IMR-90 (cell line): ENCODE data around the gene YES1. TPM values are rescaled to one million over a fixed set of nuclear protein-coding genes. Genes with fewer than 3 reads are reported as not detected.

ENCODE experiments used
- ATAC-seq: fragments of 200-7000 bp; cut with Tn5 transposase; 2 replicates; pipeline ENCODE4 v1.9.1; 2020; ENCODE audit warnings: low read depth, mild to moderate bottlenecking, moderate library complexity
- BruUV-seq: library from RNA; stranded (reverse); fragments of 400-500 nt; replicated peaks from 2 replicates; lab custom pipeline; 2021; lab: Mats Ljungman, UMichigan
- CTCF ChIA-PET: fragments of 300-600 bp; formaldehyde crosslinking; extraction: SDS; loops from one replicate; lab custom pipeline; 2021; ENCODE audit warnings: antibody characterized with exemption; lab: Yijun Ruan, JAX
- POLR2A ChIA-PET: fragments of 300-600 bp; sonication (Branson Sonifier 250); formaldehyde crosslinking; loops from one replicate; lab custom pipeline; 2022; ENCODE audit warnings: antibody characterized with exemption; ENCODE audit not compliant: unreplicated experiment; lab: Charles Lee
- DNase-seq: peaks from one replicate; pipeline ENCODE4 v3.0.0; 2013
- H2AFZ ChIP-seq: replicated peaks from 2 replicates; pipeline ENCODE3; 2013; ENCODE audit warnings: low read length, mild to moderate bottlenecking; ENCODE audit not compliant: poor library complexity
- H2AK5ac ChIP-seq: 2 replicates; pipeline ENCODE4 v1.6.1; 2013; ENCODE audit warnings: low read depth, low read length, inconsistent platforms
- H2AK9ac ChIP-seq: replicated peaks from 2 replicates; pipeline ENCODE3; 2013; ENCODE audit warnings: mild to moderate bottlenecking, low read depth, low read length, moderate library complexity; ENCODE audit not compliant: poor library complexity
- H2BK120ac ChIP-seq: 2 replicates; pipeline ENCODE4 v1.6.1; 2013; ENCODE audit warnings: low read depth, low read length, inconsistent platforms
- H2BK15ac ChIP-seq: 3 replicates; pipeline ENCODE4 v1.6.1; 2013; ENCODE audit warnings: low read depth, low read length, inconsistent platforms
- H2BK20ac ChIP-seq: 2 replicates; pipeline ENCODE4 v1.6.1; 2013; ENCODE audit warnings: low read depth, mild to moderate bottlenecking, inconsistent platforms, low read length, moderate library complexity
- H2BK5ac ChIP-seq: 2 replicates; pipeline ENCODE4 v1.6.1; 2013; ENCODE audit warnings: mild to moderate bottlenecking, low read depth, low read length, inconsistent platforms; ENCODE audit not compliant: poor library complexity, severe bottlenecking
- H3K14ac ChIP-seq: replicated peaks from 2 replicates; pipeline ENCODE4 v1.6.1; 2013; ENCODE audit warnings: low read depth, low read length, inconsistent platforms
- H3K18ac ChIP-seq: 2 replicates; pipeline ENCODE4 v1.6.1; 2013; ENCODE audit warnings: low read depth, low read length, control low read depth
- H3K23ac ChIP-seq: 2 replicates; pipeline ENCODE4 v1.6.1; 2013; ENCODE audit warnings: low read depth, low read length, inconsistent platforms
- H3K27ac ChIP-seq: 2 replicates; pipeline ENCODE4 v1.5.1; 2013; ENCODE audit warnings: mild to moderate bottlenecking, control low read depth, low read length; ENCODE audit not compliant: insufficient read depth
- H3K27me3 ChIP-seq: 2 replicates; pipeline ENCODE4 v1.6.1; 2013; ENCODE audit warnings: low read length; ENCODE audit not compliant: control insufficient read depth, insufficient read depth
- H3K36me3 ChIP-seq: 2 replicates; pipeline ENCODE4 v1.6.1; 2013; ENCODE audit warnings: low read length, mixed read lengths; ENCODE audit not compliant: control insufficient read depth, insufficient read depth
- H3K4ac ChIP-seq: 2 replicates; pipeline ENCODE4 v1.6.1; 2013; ENCODE audit warnings: low read depth, low read length, inconsistent platforms
- H3K4me1 ChIP-seq: 2 replicates; pipeline ENCODE4 v1.6.1; 2013; ENCODE audit warnings: low read length, mixed read lengths; ENCODE audit not compliant: control insufficient read depth, insufficient read depth
- H3K4me2 ChIP-seq: 2 replicates; pipeline ENCODE4 v1.6.1; 2013; ENCODE audit warnings: low read depth, mild to moderate bottlenecking, control low read depth, low read length, moderate library complexity
- H3K4me3 ChIP-seq: 2 replicates; pipeline ENCODE4 v1.5.1; 2013; ENCODE audit warnings: low read depth, mild to moderate bottlenecking, control low read depth, low read length, moderate library complexity; ENCODE audit not compliant: insufficient read depth
- H3K56ac ChIP-seq: 2 replicates; pipeline ENCODE4 v1.6.1; 2013; ENCODE audit warnings: low read length, inconsistent platforms; ENCODE audit not compliant: insufficient read depth; ENCODE audit errors: extremely low read depth
- H3K79me1 ChIP-seq, 2 experiments: 2 replicates each; pipeline ENCODE4 v1.6.1; 2013; ENCODE audit warnings: low read length in 2 of 2, inconsistent platforms in 1 of 2, low read depth in 1 of 2
- H3K9ac ChIP-seq: 2 replicates; pipeline ENCODE4 v1.6.1; 2013; ENCODE audit warnings: low read depth, low read length, control low read depth
- H3K9me1 ChIP-seq: 2 replicates; pipeline ENCODE4 v1.6.1; 2013; ENCODE audit warnings: low read length, inconsistent platforms; ENCODE audit not compliant: insufficient read depth
- H3K9me3 ChIP-seq: 2 replicates; pipeline ENCODE4 v1.6.1; 2013; ENCODE audit warnings: low read length; ENCODE audit not compliant: control insufficient read depth, insufficient read depth
- H4K20me1 ChIP-seq: 2 replicates; pipeline ENCODE4 v1.6.1; 2013; ENCODE audit warnings: low read length, inconsistent platforms; ENCODE audit not compliant: insufficient read depth
- H4K5ac ChIP-seq: 2 replicates; pipeline ENCODE4 v1.6.1; 2013; ENCODE audit warnings: mild to moderate bottlenecking, low read depth, low read length, control low read depth
- H4K8ac ChIP-seq, 2 experiments: 2 replicates each; pipeline ENCODE4 v1.6.1; 2013; ENCODE audit warnings: low read depth in 2 of 2, low read length in 2 of 2, control low read depth in 1 of 2, inconsistent platforms in 1 of 2
- H4K91ac ChIP-seq: 2 replicates; pipeline ENCODE4 v1.6.1; 2013; ENCODE audit warnings: low read depth, low read length, inconsistent platforms; ENCODE audit not compliant: insufficient read depth
- CEBPB ChIP-seq: IDR thresholded peaks from 2 replicates; pipeline ENCODE4 v1.6.1; 2012; ENCODE audit warnings: low read depth, low read length, improper control_type of control experiment
- CHD1 ChIP-seq: IDR thresholded peaks from 2 replicates; pipeline ENCODE4 v1.6.1; 2012; ENCODE audit warnings: low read depth, low read length, improper control_type of control experiment
- FOS ChIP-seq: fragments of 150-350 bp; IDR thresholded peaks from 2 replicates; pipeline ENCODE4 v1.6.1; 2016; ENCODE audit warnings: low read depth, low read length
- MAZ ChIP-seq: IDR thresholded peaks from 2 replicates; pipeline ENCODE4 v1.6.1; 2012; ENCODE audit warnings: low read depth, mild to moderate bottlenecking, low read length, improper control_type of control experiment, moderate library complexity, borderline replicate concordance
- NFE2L2 ChIP-seq: fragments of 150-350 bp; IDR thresholded peaks from 2 replicates; pipeline ENCODE4 v1.6.1; 2016; ENCODE audit warnings: low read depth, mild to moderate bottlenecking, low read length
- RFX5 ChIP-seq: IDR thresholded peaks from 2 replicates; pipeline ENCODE4 v1.8.0; 2012; ENCODE audit warnings: low read depth, mild to moderate bottlenecking, low read length, moderate library complexity
- SMC3 ChIP-seq: fragments of 150-350 bp; IDR thresholded peaks from 2 replicates; pipeline ENCODE4 v1.6.1; 2016; ENCODE audit warnings: low read depth, mild to moderate bottlenecking, antibody characterized with exemption, low read length, moderate library complexity
- WGBS, 2 experiments: methylation state at CpG; one replicate each; pipeline versions ENCODE4 v1.1.5 to v1.1.7; 2013; ENCODE audit warnings: missing lambda C conversion rate in 2 of 2; ENCODE audit not compliant: insufficient read length in 1 of 2; ENCODE audit errors: extremely low coverage in 2 of 2; 5-methylcytosine and 5-hydroxymethylcytosine counted together
- dilution Hi-C: fragments of 300-500 bp; cut with HindIII; formaldehyde crosslinking; loops from one replicate; pipeline ENCODE4 v1.14.3; 2018; ENCODE audit warnings: low sequenced_read_pairs; ENCODE audit not compliant: unreplicated experiment
- in situ Hi-C: fragments of 300-500 bp; cut with MboI; formaldehyde crosslinking; loops from 3 replicates; pipeline ENCODE4 v1.14.3; 2019; ENCODE audit warnings: low sequenced_read_pairs, inconsistent platforms, mixed read lengths
- intact Hi-C: fragments of 100-400 bp; cut with micrococcal nuclease; formaldehyde crosslinking; loops from 2 replicates; pipeline ENCODE4 v1.10.0; 2022
- polyA plus RNA-seq, 3 experiments: library from polyadenylated mRNA; depleted of rRNA; stranded (reverse); fragments of >200 nt; gene quantifications; 2 replicates each; pipeline ENCODE4 v1.2.3, GENCODE V29; 2012; ENCODE audit warnings: low replicate concordance in 1 of 3
- total RNA-seq: library from RNA; depleted of rRNA; stranded (reverse); fragments of >200 nt; gene quantifications from 2 replicates; pipeline ENCODE4 v1.2.3, GENCODE V29; 2012
- TF ChIP-seq, protein P1 (sequence below): fragments of 150-350 bp; IDR thresholded peaks from 2 replicates; pipeline ENCODE4 v1.6.1; 2017; ENCODE audit warnings: mild to moderate bottlenecking, antibody characterized with exemption, low read length, low read depth
- TF ChIP-seq, protein P2 (sequence below): conservative IDR thresholded peaks from 2 replicates; pipeline ENCODE4 v1.5.1; 2012; ENCODE audit warnings: mild to moderate bottlenecking, low read depth, low read length, improper control_type of control experiment

The YES1 gene
- total and polyA plus RNA-seq, 2 of the 4 experiments (the other 2 are of a cell fraction) = 16.7 to 62.0 TPM

DNA sequence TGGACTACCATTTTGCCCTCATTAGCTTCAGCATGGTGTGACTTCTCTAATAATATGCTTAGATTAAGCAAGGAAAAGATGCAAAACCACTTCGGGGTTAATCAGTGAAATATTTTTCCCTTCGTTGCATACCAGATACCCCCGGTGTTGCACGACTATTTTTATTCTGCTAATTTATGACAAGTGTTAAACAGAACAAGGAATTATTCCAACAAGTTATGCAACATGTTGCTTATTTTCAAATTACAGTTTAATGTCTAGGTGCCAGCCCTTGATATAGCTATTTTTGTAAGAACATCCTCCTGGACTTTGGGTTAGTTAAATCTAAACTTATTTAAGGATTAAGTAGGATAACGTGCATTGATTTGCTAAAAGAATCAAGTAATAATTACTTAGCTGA lies 138.3 kb downstream of the YES1 start:
- Histone ChIP-seq H4K91ac (no peak overlapping the region), H2AK9ac (no peak overlapping the region), H3K23ac (no peak overlapping the region), H3K36me3 (peaks cover 40% of the 10 kb centered on the region), H2BK15ac (no peak overlapping the region), H3K27ac (no peak overlapping the region), H2BK20ac (no peak overlapping the region), H3K27me3 (no peaks in the 10 kb centered on the region), H3K4me2 (no peak overlapping the region), H4K20me1 (no peaks in the 10 kb centered on the region), H3K9ac (no peak overlapping the region), H3K14ac (no peak overlapping the region), H3K9me1 (no peaks in the 10 kb centered on the region), H2AK5ac (no peak overlapping the region), H2BK120ac (no peak overlapping the region), H2AFZ (no peak overlapping the region), H4K8ac (no peak overlapping the region), H3K4ac (no peak overlapping the region), H3K9me3 (no peaks in the 10 kb centered on the region), H2BK5ac (no peak overlapping the region), H3K79me1 (0 out of 4 replicates have a peak, but pooled peaks cover 0 to 7% of the 10 kb centered on the region in 2 experiments), H3K4me3 (no peak overlapping the region), H3K18ac (no peak overlapping the region), H4K5ac (no peak overlapping the region), H3K4me1 (no peaks in the 10 kb centered on the region), H3K56ac (no peak overlapping the region)
- in situ Hi-C loops (no loop called here), intact Hi-C loops (no loop called here), dilution Hi-C loops (no loop called here)
- ChIA-PET POLR2A (no interaction called here), CTCF (interaction anchor here (0.7 kb wide), 1 partner anchor 438 kb away, joined by 3 read pairs; no protein-coding TSS in a partner anchor)
- no peak for DNase-seq
- ATAC-seq = no peak
- no TSS peak for BruUV-seq
- no CpG with 5 or more reads among the region's 5 CpGs for WGBS, 2 experiments
- TF ChIP-seq, protein P1, sequence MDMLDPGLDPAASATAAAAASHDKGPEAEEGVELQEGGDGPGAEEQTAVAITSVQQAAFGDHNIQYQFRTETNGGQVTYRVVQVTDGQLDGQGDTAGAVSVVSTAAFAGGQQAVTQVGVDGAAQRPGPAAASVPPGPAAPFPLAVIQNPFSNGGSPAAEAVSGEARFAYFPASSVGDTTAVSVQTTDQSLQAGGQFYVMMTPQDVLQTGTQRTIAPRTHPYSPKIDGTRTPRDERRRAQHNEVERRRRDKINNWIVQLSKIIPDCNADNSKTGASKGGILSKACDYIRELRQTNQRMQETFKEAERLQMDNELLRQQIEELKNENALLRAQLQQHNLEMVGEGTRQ = no peak
- no peak for TF ChIP-seq CEBPB
- TF ChIP-seq CHD1 = no peak
- no peak for TF ChIP-seq NFE2L2
- TF ChIP-seq RFX5 = no peak
- no peak for TF ChIP-seq MAZ
- no peak for TF ChIP-seq SMC3
- TF ChIP-seq, protein P2, sequence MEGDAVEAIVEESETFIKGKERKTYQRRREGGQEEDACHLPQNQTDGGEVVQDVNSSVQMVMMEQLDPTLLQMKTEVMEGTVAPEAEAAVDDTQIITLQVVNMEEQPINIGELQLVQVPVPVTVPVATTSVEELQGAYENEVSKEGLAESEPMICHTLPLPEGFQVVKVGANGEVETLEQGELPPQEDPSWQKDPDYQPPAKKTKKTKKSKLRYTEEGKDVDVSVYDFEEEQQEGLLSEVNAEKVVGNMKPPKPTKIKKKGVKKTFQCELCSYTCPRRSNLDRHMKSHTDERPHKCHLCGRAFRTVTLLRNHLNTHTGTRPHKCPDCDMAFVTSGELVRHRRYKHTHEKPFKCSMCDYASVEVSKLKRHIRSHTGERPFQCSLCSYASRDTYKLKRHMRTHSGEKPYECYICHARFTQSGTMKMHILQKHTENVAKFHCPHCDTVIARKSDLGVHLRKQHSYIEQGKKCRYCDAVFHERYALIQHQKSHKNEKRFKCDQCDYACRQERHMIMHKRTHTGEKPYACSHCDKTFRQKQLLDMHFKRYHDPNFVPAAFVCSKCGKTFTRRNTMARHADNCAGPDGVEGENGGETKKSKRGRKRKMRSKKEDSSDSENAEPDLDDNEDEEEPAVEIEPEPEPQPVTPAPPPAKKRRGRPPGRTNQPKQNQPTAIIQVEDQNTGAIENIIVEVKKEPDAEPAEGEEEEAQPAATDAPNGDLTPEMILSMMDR = no peak
- TF ChIP-seq FOS = no peak
